Liver (tissue), 10 donors: ENCODE measurements around the gene CDIPT. TPM values are rescaled to one million over a fixed set of nuclear protein-coding genes. Genes with fewer than 3 reads are reported as not detected.

Experiments
- DNase-seq: peaks from one replicate; pipeline ENCODE4 v3.0.0-alpha.2; 2017; ENCODE audit warnings: low spot score
- H3K27ac ChIP-seq, 2 donors: one replicate each; pipeline ENCODE4 v1.7.0; 2013; ENCODE audit warnings: inconsistent platforms in 2 of 2, low read length in 2 of 2, control low read depth in 1 of 2, low read depth in 1 of 2, mild to moderate bottlenecking in 1 of 2
- H3K27me3 ChIP-seq, 4 donors: one replicate each; pipeline versions ENCODE4 v1.6.1 to v1.7.0; 2013; ENCODE audit warnings: low read length in 3 of 4, inconsistent platforms in 1 of 4, mild to moderate bottlenecking in 1 of 4, moderate library complexity in 1 of 4; ENCODE audit not compliant: control insufficient read depth in 4 of 4, insufficient read depth in 4 of 4
- H3K36me3 ChIP-seq, 4 donors: one replicate each; pipeline versions ENCODE4 v1.6.1 to v1.7.0; 2013; ENCODE audit warnings: low read length in 3 of 4, mild to moderate bottlenecking in 3 of 4, low read depth in 1 of 4, moderate library complexity in 1 of 4; ENCODE audit not compliant: control insufficient read depth in 4 of 4, insufficient read depth in 3 of 4
- H3K4me1 ChIP-seq, 4 donors: one replicate each; pipeline versions ENCODE4 v1.6.1 to v1.7.0; 2013; ENCODE audit warnings: low read length in 3 of 4, mild to moderate bottlenecking in 3 of 4, moderate library complexity in 1 of 4; ENCODE audit not compliant: control insufficient read depth in 4 of 4, insufficient read depth in 4 of 4
- H3K4me3 ChIP-seq, 3 donors: one replicate each; pipeline versions ENCODE4 v1.6.1 to v1.7.0; 2013; ENCODE audit warnings: low read length in 3 of 3, control low read depth in 1 of 3, low read depth in 1 of 3, mild to moderate bottlenecking in 1 of 3
- H3K9ac ChIP-seq, 2 donors: one replicate each; pipeline ENCODE4 v1.7.0; 2013; ENCODE audit warnings: low read length in 2 of 2, mild to moderate bottlenecking in 2 of 2, moderate library complexity in 2 of 2, control low read depth in 1 of 2, low read depth in 1 of 2
- H3K9me3 ChIP-seq, 4 donors: one replicate each; pipeline versions ENCODE4 v1.6.1 to v1.7.0; 2013; ENCODE audit warnings: low read length in 3 of 4; ENCODE audit not compliant: control insufficient read depth in 4 of 4
- EGR1 ChIP-seq, 2 donors: IDR thresholded peaks; 2 replicates each; pipeline ENCODE4 v1.6.1; 2016 to 2018; ENCODE audit warnings: antibody characterized with exemption in 2 of 2, low read depth in 2 of 2
- GABPA ChIP-seq, 2 donors: IDR thresholded peaks in 1 of 2; conservative IDR thresholded peaks in 1 of 2; 2 replicates each; pipeline ENCODE4 v1.6.1; 2016; ENCODE audit warnings: antibody characterized with exemption in 2 of 2, mild to moderate bottlenecking in 1 of 2, moderate library complexity in 1 of 2
- HNF4A ChIP-seq, 2 donors: conservative IDR thresholded peaks; 2 replicates each; pipeline ENCODE4 v1.6.1; 2016; ENCODE audit warnings: antibody characterized with exemption in 2 of 2, mild to moderate bottlenecking in 2 of 2
- JUND ChIP-seq, 2 donors: IDR thresholded peaks; 2 replicates each; pipeline ENCODE4 v1.6.1; 2016; ENCODE audit warnings: antibody characterized with exemption in 2 of 2
- NR2F2 ChIP-seq: IDR thresholded peaks from 2 replicates; pipeline ENCODE4 v1.6.1; 2016; ENCODE audit warnings: antibody characterized with exemption
- RAD21 ChIP-seq, 2 donors: IDR thresholded peaks; 2 replicates each; pipeline ENCODE4 v1.6.1; 2016; ENCODE audit warnings: antibody characterized with exemption in 2 of 2, mild to moderate bottlenecking in 2 of 2
- RXRA ChIP-seq, 2 donors: IDR thresholded peaks; 2 replicates each; pipeline ENCODE4 v1.6.1; 2017 to 2018; ENCODE audit warnings: antibody characterized with exemption in 2 of 2, mild to moderate bottlenecking in 1 of 2
- SP1 ChIP-seq: IDR thresholded peaks from 2 replicates; pipeline ENCODE4 v1.6.1; 2018; ENCODE audit warnings: antibody characterized with exemption, mild to moderate bottlenecking
- TAF1 ChIP-seq: conservative IDR thresholded peaks from 2 replicates; pipeline ENCODE4 v1.6.1; 2016; ENCODE audit warnings: antibody characterized with exemption, mild to moderate bottlenecking
- YY1 ChIP-seq: IDR thresholded peaks from 2 replicates; pipeline ENCODE4 v1.6.1; 2016; ENCODE audit warnings: antibody characterized with exemption, mild to moderate bottlenecking
- ZBTB33 ChIP-seq: IDR thresholded peaks from 2 replicates; pipeline ENCODE4 v1.6.1; 2016; ENCODE audit warnings: antibody characterized with exemption
- WGBS: extraction: QIAGEN DNeasy Blood & Tissue Kit; methylation state at CpG from one replicate; pipeline ENCODE4 v1.1.7; 2013; 5-methylcytosine and 5-hydroxymethylcytosine counted together
- polyA plus RNA-seq, 2 donors: library from polyadenylated mRNA; stranded (reverse) in 1 of 2; unstranded in 1 of 2; fragments of 200-250 nt in 1 of 2; fragments of >200 nt in 1 of 2; fragmentation: Nextera tagmentation in 1 of 2; extraction: Ambion mirVana in 1 of 2; gene quantifications; one replicate each; pipeline versions ENCODE4 v1.2.1 to v1.2.3, GENCODE V29; 2013 to 2015
- small RNA-seq: library from RNA; depleted of rRNA; stranded (forward); fragments of <200 nt; gene quantifications from one replicate; pipeline ENCODE3, GENCODE V24; 2014
- total RNA-seq, 2 donors: library from RNA; depleted of rRNA; stranded (reverse); fragments of >200 nt; gene quantifications; one replicate each; pipeline ENCODE4 v1.2.3, GENCODE V29; 2014
- TF ChIP-seq, protein P1 (sequence below): IDR thresholded peaks from 2 replicates; pipeline ENCODE4 v1.6.1; 2016; ENCODE audit warnings: antibody characterized with exemption
- TF ChIP-seq, protein P2 (sequence below): IDR thresholded peaks from 2 replicates; pipeline ENCODE4 v1.6.1; 2016; ENCODE audit warnings: antibody characterized with exemption, mild to moderate bottlenecking
- TF ChIP-seq, protein P3 (sequence below): IDR thresholded peaks from 2 replicates; pipeline ENCODE4 v1.6.1; 2016; ENCODE audit warnings: antibody characterized with exemption
- donor health status: healthy.
- donor health status: healthy.
- donor health status: healthy.
- donor health status: healthy.
- donor health status: healthy.

The CDIPT gene
- total and polyA plus RNA-seq, 4 donors = 31.4 to 102 (median 38.4) TPM

GRCh38 chr16:29809031-29809747 is 53.8 kb downstream of the CDIPT start:
- no peak for DNase-seq
- H3K4me1 ChIP-seq = peaks cover 16 to 51% (median 32%) of the 10 kb centered on the region in 4 donors

More at GRCh38 chr16:29809031-29809747, 53.8 kb downstream of the CDIPT start:
- Histone ChIP-seq H3K36me3 (peaks cover 2 to 10% (median 4%) of the 10 kb centered on the region in 4 donors), H3K9me3 (no peaks in the 10 kb centered on the region), H3K27me3 (no peaks in the 10 kb centered on the region), H3K9ac (no peak overlapping the region), H3K27ac (peak overlapping the region in 1 of 2 donors; percentile 88), H3K4me3 (no peak overlapping the region)
- TF ChIP-seq RXRA (IDR thresholded peaks at IDR 0.05) (no peak), YY1 (no peak), TAF1 (no peak), NR2F2 (no peak), GABPA (IDR thresholded peaks at IDR 0.05 in 1 of 2, conservative IDR thresholded peaks at IDR 0.05 in 1 of 2) (no peak), HNF4A (conservative IDR thresholded peaks at IDR 0.05) (no peak), EGR1 (IDR thresholded peaks at IDR 0.05; ENCODE audit: low read depth in 2 of 2) (no peak), RAD21 (IDR thresholded peaks at IDR 0.05) (no peak), JUND (IDR thresholded peaks at IDR 0.05) (no peak), ZBTB33 (no peak), SP1 (no peak)
- TF ChIP-seq, protein P1, sequence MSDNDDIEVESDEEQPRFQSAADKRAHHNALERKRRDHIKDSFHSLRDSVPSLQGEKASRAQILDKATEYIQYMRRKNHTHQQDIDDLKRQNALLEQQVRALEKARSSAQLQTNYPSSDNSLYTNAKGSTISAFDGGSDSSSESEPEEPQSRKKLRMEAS = no peak
- TF ChIP-seq, protein P2, sequence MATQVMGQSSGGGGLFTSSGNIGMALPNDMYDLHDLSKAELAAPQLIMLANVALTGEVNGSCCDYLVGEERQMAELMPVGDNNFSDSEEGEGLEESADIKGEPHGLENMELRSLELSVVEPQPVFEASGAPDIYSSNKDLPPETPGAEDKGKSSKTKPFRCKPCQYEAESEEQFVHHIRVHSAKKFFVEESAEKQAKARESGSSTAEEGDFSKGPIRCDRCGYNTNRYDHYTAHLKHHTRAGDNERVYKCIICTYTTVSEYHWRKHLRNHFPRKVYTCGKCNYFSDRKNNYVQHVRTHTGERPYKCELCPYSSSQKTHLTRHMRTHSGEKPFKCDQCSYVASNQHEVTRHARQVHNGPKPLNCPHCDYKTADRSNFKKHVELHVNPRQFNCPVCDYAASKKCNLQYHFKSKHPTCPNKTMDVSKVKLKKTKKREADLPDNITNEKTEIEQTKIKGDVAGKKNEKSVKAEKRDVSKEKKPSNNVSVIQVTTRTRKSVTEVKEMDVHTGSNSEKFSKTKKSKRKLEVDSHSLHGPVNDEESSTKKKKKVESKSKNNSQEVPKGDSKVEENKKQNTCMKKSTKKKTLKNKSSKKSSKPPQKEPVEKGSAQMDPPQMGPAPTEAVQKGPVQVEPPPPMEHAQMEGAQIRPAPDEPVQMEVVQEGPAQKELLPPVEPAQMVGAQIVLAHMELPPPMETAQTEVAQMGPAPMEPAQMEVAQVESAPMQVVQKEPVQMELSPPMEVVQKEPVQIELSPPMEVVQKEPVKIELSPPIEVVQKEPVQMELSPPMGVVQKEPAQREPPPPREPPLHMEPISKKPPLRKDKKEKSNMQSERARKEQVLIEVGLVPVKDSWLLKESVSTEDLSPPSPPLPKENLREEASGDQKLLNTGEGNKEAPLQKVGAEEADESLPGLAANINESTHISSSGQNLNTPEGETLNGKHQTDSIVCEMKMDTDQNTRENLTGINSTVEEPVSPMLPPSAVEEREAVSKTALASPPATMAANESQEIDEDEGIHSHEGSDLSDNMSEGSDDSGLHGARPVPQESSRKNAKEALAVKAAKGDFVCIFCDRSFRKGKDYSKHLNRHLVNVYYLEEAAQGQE = no peak
- TF ChIP-seq, protein P3, sequence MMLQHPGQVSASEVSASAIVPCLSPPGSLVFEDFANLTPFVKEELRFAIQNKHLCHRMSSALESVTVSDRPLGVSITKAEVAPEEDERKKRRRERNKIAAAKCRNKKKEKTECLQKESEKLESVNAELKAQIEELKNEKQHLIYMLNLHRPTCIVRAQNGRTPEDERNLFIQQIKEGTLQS = no peak
- WGBS = 82% methylated on average over 31 of the region's 31 CpGs

Small RNA genes within 50 kb of the gene (small RNA-seq; reads per million reads assigned to genes)
- gene AC009133.6 (not detected), gene AC120114.4 (not detected)

Other genes with a start within 250 kb of the CDIPT start
- gene SPN, start 200.0 kb downstream of the CDIPT start, total RNA-seq = 10 to 100 TPM in 1 of 2 donors, under 1 TPM in 1; 0.92 to 31.2 TPM
- gene SPN, start 200.0 kb downstream of the CDIPT start, polyA plus RNA-seq = under 1 TPM; 0.85 to 0.90 TPM
- gene QPRT, start 184.0 kb downstream of the CDIPT start, total RNA-seq = 10 to 100 TPM; 79.4 to 81.7 TPM
- 100 to 1,000 TPM; 119 to 143 TPM for gene QPRT, start 184.0 kb downstream of the CDIPT start, polyA plus RNA-seq
- 1 to 10 TPM; 1.3 to 2.4 TPM for gene C16orf54, start 117.2 kb downstream of the CDIPT start, total RNA-seq
- gene C16orf54, start 117.2 kb downstream of the CDIPT start, polyA plus RNA-seq = under 1 TPM; 0.38 to 0.42 TPM
- gene ZG16, start 85.0 kb downstream of the CDIPT start, total RNA-seq = 1 to 10 TPM in 1 of 2 donors, under 1 TPM in 1; 0.19 to 2.7 TPM
- gene ZG16, start 85.0 kb downstream of the CDIPT start, polyA plus RNA-seq = 1 to 10 TPM in 1 of 2 donors, under 1 TPM in 1; 0.68 to 2.8 TPM
- 10 to 100 TPM; 15.0 to 80.1 TPM for gene KIF22, start 72.5 kb downstream of the CDIPT start, total RNA-seq
- 10 to 100 TPM; 39.9 to 58.7 TPM for gene KIF22, start 72.5 kb downstream of the CDIPT start, polyA plus RNA-seq
- gene MAZ, start 56.7 kb downstream of the CDIPT start, total RNA-seq = 100 to 1,000 TPM in 1 of 2 donors, 10 to 100 TPM in 1; 28.4 to 272 TPM
- gene MAZ, start 56.7 kb downstream of the CDIPT start, polyA plus RNA-seq = 10 to 100 TPM; 16.0 to 61.7 TPM
- under 1 TPM; 0.09 to 0.59 TPM for gene PRRT2, start 51.0 kb downstream of the CDIPT start, total RNA-seq
- under 1 TPM; 0.16 to 0.28 TPM for gene PRRT2, start 51.0 kb downstream of the CDIPT start, polyA plus RNA-seq
- 10 to 100 TPM; 11.1 to 16.9 TPM for gene PAGR1, start 47.1 kb downstream of the CDIPT start, total RNA-seq
- gene PAGR1, start 47.1 kb downstream of the CDIPT start, polyA plus RNA-seq = 10 to 100 TPM in 1 of 2 donors, 1 to 10 TPM in 1; 7.3 to 18.7 TPM
- 10 to 100 TPM; 30.7 to 78.4 TPM for gene MVP, start 42.8 kb downstream of the CDIPT start, total RNA-seq
- gene MVP, start 42.8 kb downstream of the CDIPT start, polyA plus RNA-seq = 10 to 100 TPM; 40.1 to 61.4 TPM
- gene SEZ6L2, start 36.3 kb upstream of the CDIPT start, total RNA-seq = under 1 TPM; 0.25 to 0.37 TPM
- under 1 TPM; 0.24 to 0.35 TPM for gene SEZ6L2, start 36.3 kb upstream of the CDIPT start, polyA plus RNA-seq
- under 1 TPM in 1 of 2 donors, not detected in 1; 0.25 TPM for gene ASPHD1, start 37.3 kb upstream of the CDIPT start, total RNA-seq
- gene ASPHD1, start 37.3 kb upstream of the CDIPT start, polyA plus RNA-seq = under 1 TPM in 1 of 2 donors, not detected in 1; 0.28 TPM
- gene KCTD13, start 63.0 kb upstream of the CDIPT start, total RNA-seq = 10 to 100 TPM in 1 of 2 donors, 1 to 10 TPM in 1; 3.1 to 13.1 TPM
- 1 to 10 TPM; 2.7 to 4.4 TPM for gene KCTD13, start 63.0 kb upstream of the CDIPT start, polyA plus RNA-seq
- 10 to 100 TPM; 25.5 to 29.6 TPM for gene TMEM219, start 98.9 kb upstream of the CDIPT start, total RNA-seq
- gene TMEM219, start 98.9 kb upstream of the CDIPT start, polyA plus RNA-seq = 10 to 100 TPM; 64.1 to 75.9 TPM
- 10 to 100 TPM; 19.0 to 27.9 TPM for gene TAOK2, start 110.6 kb upstream of the CDIPT start, total RNA-seq
- gene TAOK2, start 110.6 kb upstream of the CDIPT start, polyA plus RNA-seq = 10 to 100 TPM in 1 of 2 donors, 1 to 10 TPM in 1; 2.2 to 12.9 TPM
- 10 to 100 TPM in 1 of 2 donors, 1 to 10 TPM in 1; 9.2 to 10.5 TPM for gene HIRIP3, start 132.4 kb upstream of the CDIPT start, total RNA-seq
- gene HIRIP3, start 132.4 kb upstream of the CDIPT start, polyA plus RNA-seq = 1 to 10 TPM; 5.7 to 9.0 TPM
- gene INO80E, start 133.0 kb upstream of the CDIPT start, total RNA-seq = 10 to 100 TPM; 11.7 to 24.8 TPM
- 10 to 100 TPM in 1 of 2 donors, 1 to 10 TPM in 1; 8.0 to 22.8 TPM for gene INO80E, start 133.0 kb upstream of the CDIPT start, polyA plus RNA-seq
- gene DOC2A, start 147.8 kb upstream of the CDIPT start, total RNA-seq = under 1 TPM in 1 of 2 donors, not detected in 1; 0.17 TPM
- under 1 TPM; 0.09 to 0.22 TPM for gene DOC2A, start 147.8 kb upstream of the CDIPT start, polyA plus RNA-seq
- not detected for gene C16orf92, start 160.0 kb upstream of the CDIPT start, total RNA-seq
- gene C16orf92, start 160.0 kb upstream of the CDIPT start, polyA plus RNA-seq = not detected
- under 1 TPM in 1 of 2 donors, not detected in 1; 0.65 TPM for gene TLCD3B, start 168.0 kb upstream of the CDIPT start, total RNA-seq
- under 1 TPM in 1 of 2 donors, not detected in 1; 0.05 TPM for gene TLCD3B, start 168.0 kb upstream of the CDIPT start, polyA plus RNA-seq
- gene ALDOA, start 202.5 kb upstream of the CDIPT start, total RNA-seq = 10 to 100 TPM; 96.8 to 99.3 TPM
- gene ALDOA, start 202.5 kb upstream of the CDIPT start, polyA plus RNA-seq = 100 to 1,000 TPM; 142 to 251 TPM
- 10 to 100 TPM; 49.7 to 68.7 TPM for gene PPP4C, start 212.8 kb upstream of the CDIPT start, total RNA-seq
- 10 to 100 TPM; 56.3 to 79.6 TPM for gene PPP4C, start 212.8 kb upstream of the CDIPT start, polyA plus RNA-seq
- gene TBX6, start 228.7 kb upstream of the CDIPT start, total RNA-seq = under 1 TPM; 0.09 to 0.25 TPM
- gene TBX6, start 228.7 kb upstream of the CDIPT start, polyA plus RNA-seq = under 1 TPM; 0.10 to 0.26 TPM
- gene YPEL3, start 233.0 kb upstream of the CDIPT start, total RNA-seq = 10 to 100 TPM; 10.5 to 42.7 TPM
- gene YPEL3, start 233.0 kb upstream of the CDIPT start, polyA plus RNA-seq = 10 to 100 TPM; 19.7 to 29.2 TPM